ENCODE data around the gene TATDN2.

TATDN2 gene

DNA sequence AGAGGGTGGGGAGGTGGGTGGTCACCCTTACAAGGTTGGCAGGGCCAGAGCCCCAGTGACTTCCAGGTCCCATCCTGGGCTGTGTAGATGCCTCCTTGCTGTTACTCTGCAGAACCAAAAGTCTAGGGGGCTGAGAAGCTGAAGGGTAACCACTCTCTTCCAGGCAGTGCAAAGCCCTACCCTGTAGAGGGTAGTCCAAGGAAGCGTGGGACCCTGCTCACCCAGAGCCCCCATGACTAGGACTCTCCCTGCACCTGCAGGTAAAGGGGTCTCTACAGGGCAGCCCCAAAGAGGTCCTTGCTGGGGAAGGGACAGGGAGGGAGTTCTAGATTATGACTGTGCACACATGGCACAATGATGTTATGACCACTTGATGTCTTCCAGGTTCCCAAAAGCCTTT is 30.2 kb downstream of the TATDN2 start:
- Histone ChIP-seq H3K9me3 (ENCODE audit: insufficient read depth, low read depth, low read length) (no peaks in the 10 kb centered on the region), H2AFZ (ENCODE audit: low read length) (no peak overlapping the region), H4K20me1 (ENCODE audit: insufficient read depth, low read length, poor library complexity, severe bottlenecking) (peaks cover 31% of the 10 kb centered on the region), H3K4me3 (ENCODE audit: low read length, poor library complexity, severe bottlenecking) (no peak overlapping the region), H3K79me2 (ENCODE audit: insufficient read depth, low read length) (peaks cover 44% of the 10 kb centered on the region), H3K9me2 (replicated peaks; ENCODE audit: low read depth, low read length) (no peaks in the 10 kb centered on the region), H3K9ac (ENCODE audit: low read depth, low read length, poor library complexity, severe bottlenecking) (no peak overlapping the region), H3F3A (ENCODE audit: low read depth) (no peaks in the 10 kb centered on the region), H3K36me3 (ENCODE audit: insufficient read depth, low read length) (peaks cover 81% of the 10 kb centered on the region), H3K4me2 (ENCODE audit: low read depth, low read length, poor library complexity, severe bottlenecking) (no peak overlapping the region), H3K27me3 (ENCODE audit: insufficient read depth, low read length, poor library complexity, severe bottlenecking) (no peaks in the 10 kb centered on the region), H3K4me1 (ENCODE audit: insufficient read depth, low read length, poor library complexity, severe bottlenecking) (peaks cover 7% of the 10 kb centered on the region)
- no peak for TF ChIP-seq EZH2phosphoT487 (IDR thresholded peaks at IDR 0.05; ENCODE audit: borderline replicate concordance)
- TF ChIP-seq CTCF (conservative IDR thresholded peaks at IDR 0.05; ENCODE audit: low read length) = no peak

DNA sequence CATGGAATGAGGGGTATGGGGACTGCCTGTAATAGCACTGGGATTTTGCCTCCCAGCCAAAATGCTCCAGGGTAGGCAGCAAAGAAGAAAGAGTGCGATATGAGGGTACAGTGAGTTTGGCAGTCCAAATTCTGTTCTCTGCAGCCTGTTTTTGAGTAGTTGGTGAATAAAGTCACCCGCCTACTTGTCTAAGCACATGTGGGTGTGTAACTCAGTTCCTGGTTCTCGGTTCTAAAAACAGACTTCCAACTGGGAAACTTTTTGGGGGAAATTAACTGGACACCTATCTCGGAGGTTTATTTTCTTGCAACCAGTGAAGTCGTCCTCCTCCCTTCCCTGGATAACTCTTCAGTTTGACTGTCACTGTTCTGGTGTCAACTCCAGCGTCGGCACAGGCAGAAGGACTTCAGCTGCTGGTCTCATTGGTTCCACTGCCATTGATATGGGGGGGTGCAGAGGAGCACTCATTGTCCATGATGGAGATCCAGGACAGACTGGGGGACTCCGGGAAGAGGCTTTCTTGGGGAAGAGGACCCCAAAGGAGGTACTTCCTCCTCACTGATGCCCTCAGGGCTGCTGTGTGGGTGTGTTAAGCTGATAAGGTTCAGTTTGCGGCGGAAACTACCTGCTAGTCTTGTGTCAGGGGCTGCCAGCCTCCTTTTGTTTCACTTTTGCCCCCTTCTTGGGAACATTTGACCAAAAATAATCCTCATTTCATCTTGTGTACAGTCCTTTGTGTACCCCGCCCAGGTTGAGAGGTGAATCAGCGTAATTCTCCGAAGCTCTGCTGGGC is 31.3 kb downstream of the TATDN2 start:
- H3K9ac ChIP-seq (ENCODE audit: low read depth, low read length, poor library complexity, severe bottlenecking) = no peak overlapping the region
- H3K4me3 ChIP-seq (ENCODE audit: low read length, poor library complexity, severe bottlenecking) = no peak overlapping the region
- peaks cover 33% of the 10 kb centered on the region for H3K79me2 ChIP-seq (ENCODE audit: insufficient read depth, low read length)
- no peak overlapping the region for H3K4me2 ChIP-seq (ENCODE audit: low read depth, low read length, poor library complexity, severe bottlenecking)
- no peak for TF ChIP-seq CTCF (conservative IDR thresholded peaks at IDR 0.05; ENCODE audit: low read length)
- no peak for TF ChIP-seq EZH2phosphoT487 (IDR thresholded peaks at IDR 0.05; ENCODE audit: borderline replicate concordance)
- peaks cover 80% of the 10 kb centered on the region for H3K36me3 ChIP-seq (ENCODE audit: insufficient read depth, low read length)
- no peaks in the 10 kb centered on the region for H3K4me1 ChIP-seq (ENCODE audit: insufficient read depth, low read length, poor library complexity, severe bottlenecking)
- H3K9me3 ChIP-seq (ENCODE audit: insufficient read depth, low read depth, low read length) = no peaks in the 10 kb centered on the region
- no peaks in the 10 kb centered on the region for H3K27me3 ChIP-seq (ENCODE audit: insufficient read depth, low read length, poor library complexity, severe bottlenecking)
- H2AFZ ChIP-seq (ENCODE audit: low read length) = no peak overlapping the region
- H3F3A ChIP-seq (ENCODE audit: low read depth) = no peaks in the 10 kb centered on the region
- H4K20me1 ChIP-seq (ENCODE audit: insufficient read depth, low read length, poor library complexity, severe bottlenecking) = peaks cover 20% of the 10 kb centered on the region
- no peaks in the 10 kb centered on the region for H3K9me2 ChIP-seq (replicated peaks; ENCODE audit: low read depth, low read length)

- H3K27me3 ChIP-seq (ENCODE audit: insufficient read depth, low read length, poor library complexity, severe bottlenecking) = no peaks in the 10 kb centered on the region
- no peaks in the 10 kb centered on the region for H3F3A ChIP-seq (ENCODE audit: low read depth)
- no peaks in the 10 kb centered on the region for H3K9me2 ChIP-seq (replicated peaks; ENCODE audit: low read depth, low read length)
- H3K9ac ChIP-seq (ENCODE audit: low read depth, low read length, poor library complexity, severe bottlenecking) = no peak overlapping the region
- peaks cover 83% of the 10 kb centered on the region for H3K36me3 ChIP-seq (ENCODE audit: insufficient read depth, low read length)
- H3K4me1 ChIP-seq (ENCODE audit: insufficient read depth, low read length, poor library complexity, severe bottlenecking) = no peaks in the 10 kb centered on the region
- no peak overlapping the region for H3K4me3 ChIP-seq (ENCODE audit: low read length, poor library complexity, severe bottlenecking)
- no peak for TF ChIP-seq EZH2phosphoT487 (IDR thresholded peaks at IDR 0.05; ENCODE audit: borderline replicate concordance)
- TF ChIP-seq CTCF (conservative IDR thresholded peaks at IDR 0.05; ENCODE audit: low read length) = 0 out of 2 replicates have a peak, but pooled peaks have one; percentile 21
- H2AFZ ChIP-seq (ENCODE audit: low read length) = no peak overlapping the region
- no peaks in the 10 kb centered on the region for H3K9me3 ChIP-seq (ENCODE audit: insufficient read depth, low read depth, low read length)
- no peak overlapping the region for H3K4me2 ChIP-seq (ENCODE audit: low read depth, low read length, poor library complexity, severe bottlenecking)
- peaks cover 15% of the 10 kb centered on the region for H4K20me1 ChIP-seq (ENCODE audit: insufficient read depth, low read length, poor library complexity, severe bottlenecking)
- H3K79me2 ChIP-seq (ENCODE audit: insufficient read depth, low read length) = peaks cover 27% of the 10 kb centered on the region; the same call in 1 of the 2 replicates
Observed at GRCh38 chr3:10280177-10280529, 31.9 kb downstream of the TATDN2 start.

Measured in Loucy (cell line).